GM13976 (cell line): ENCODE measurements around the gene FOXJ3.

Experiments
- DNase-seq: peaks from one replicate; pipeline ENCODE4 v3.0.0; 2012; ENCODE audit warnings: low spot score
- CTCF ChIP-seq: IDR thresholded peaks from 2 replicates; pipeline ENCODE4 v1.5.1; 2012; ENCODE audit warnings: borderline replicate concordance, mild to moderate bottlenecking; ENCODE audit not compliant: insufficient read depth; ENCODE audit errors: extremely low read depth, missing control alignments, control extremely low read depth
- in situ Hi-C: fragments of 300-500 bp; cut with MboI; formaldehyde crosslinking; loops from one replicate; pipeline ENCODE4 v1.12.0; 2022; ENCODE audit warnings: low sequenced_read_pairs, mixed read lengths, inconsistent platforms; ENCODE audit not compliant: unreplicated experiment

Gene FOXJ3

GRCh38 chr1:42186152-42186551 is 148.9 kb downstream of the FOXJ3 start:
- no peak for TF ChIP-seq CTCF
- no peak for DNase-seq
- in situ Hi-C loops = loop anchor here (10.0 kb wide), 1 partner anchor 129 kb away; no protein-coding TSS in a partner anchor

- in situ Hi-C loops = loop anchor here (10.0 kb wide), 1 partner anchor 130 kb away; no protein-coding TSS in a partner anchor
- no peak for TF ChIP-seq CTCF
- DNase-seq = no peak
Measured at GRCh38 chr1:42184616-42185015, 150.4 kb downstream of the FOXJ3 start.

- TF ChIP-seq CTCF = no peak
- no peak for DNase-seq
- in situ Hi-C loops = loop anchor here (10.0 kb wide), 1 partner anchor 131 kb away; no protein-coding TSS in a partner anchor
Measured at GRCh38 chr1:42183957-42184268, 151.1 kb downstream of the FOXJ3 start.

- DNase-seq = no peak
- in situ Hi-C loops = loop anchor here (10.0 kb wide), 1 partner anchor 131 kb away; no protein-coding TSS in a partner anchor
- TF ChIP-seq CTCF = no peak
Measured at GRCh38 chr1:42183210-42183956, 151.7 kb downstream of the FOXJ3 start.

- in situ Hi-C loops = loop anchor here (10.0 kb wide), 1 partner anchor 133 kb away; no protein-coding TSS in a partner anchor
- no peak for DNase-seq
- no peak for TF ChIP-seq CTCF
Measured at GRCh38 chr1:42181687-42182086, 153.3 kb downstream of the FOXJ3 start.

GRCh38 chr1:42179900-42180329 is 155.1 kb downstream of the FOXJ3 start:
- in situ Hi-C loops = loop anchor here (10.0 kb wide), 1 partner anchor 135 kb away; no protein-coding TSS in a partner anchor
- no peak for TF ChIP-seq CTCF
- DNase-seq = no peak
